Activated T-helper 1 cell treated with anti-CD3 and anti-CD28 coated beads, Interleukin-12 subunit alpha, Interleukin-12 subunit beta, Interleukin-2, Interleukin-4 antibody, amounts not matched to agents 30 ng/mL and 10 ng/mL and 1 ng/mL, durations not matched to agents 14 hours and 24 hours and 36 hours (primary cell): ENCODE results near the gene ARHGEF26. TPM values are rescaled to one million over a fixed set of nuclear protein-coding genes. Genes with fewer than 3 reads are reported as not detected.

Source experiments
- DNase-seq: peaks from one replicate; pipeline ENCODE4 v3.0.0; 2021; ENCODE audit warnings: low spot score
- H3K27ac Mint-ChIP-seq: one replicate; pipeline ENCODE4 v1.8.0; 2021; ENCODE audit warnings: mild to moderate bottlenecking, mixed read lengths
- H3K27me3 Mint-ChIP-seq: one replicate; pipeline ENCODE4 v1.8.0; 2022; ENCODE audit warnings: mild to moderate bottlenecking, moderate library complexity, mixed read lengths; ENCODE audit not compliant: insufficient read depth
- H3K36me3 Mint-ChIP-seq: one replicate; pipeline ENCODE4 v1.8.0; 2021; ENCODE audit warnings: low read depth, mixed read lengths
- H3K4me1 Mint-ChIP-seq: one replicate; pipeline ENCODE4 v1.8.0; 2021; ENCODE audit warnings: low read depth, mixed read lengths
- H3K4me3 Mint-ChIP-seq: one replicate; pipeline ENCODE4 v1.8.0; 2021; ENCODE audit warnings: mild to moderate bottlenecking, moderate library complexity, mixed read lengths
- H3K9me3 Mint-ChIP-seq: one replicate; pipeline ENCODE4 v1.8.0; 2021; ENCODE audit warnings: mixed read lengths
- intact Hi-C: fragments of 100-400 bp; cut with micrococcal nuclease; formaldehyde crosslinking; loops from one replicate; pipeline ENCODE4 v1.15.1; 2024
- total RNA-seq: library from RNA; stranded (reverse); gene quantifications from 2 replicates; pipeline ENCODE4 v1.2.3, GENCODE V29; 2022

Gene ARHGEF26
- total RNA-seq, 1 donor from 2014 or later, result not detected

GRCh38 chr3:154254527-154254926 is 133.3 kb downstream of the ARHGEF26 start:
- Mint-ChIP-seq H3K27me3 (no peaks in the 10 kb centered on the region), H3K4me3 (no peak overlapping the region), H3K27ac (no peak overlapping the region), H3K4me1 (peaks cover 9% of the 10 kb centered on the region), H3K9me3 (no peaks in the 10 kb centered on the region), H3K36me3 (peaks cover 37% of the 10 kb centered on the region)
- no peak for DNase-seq
- intact Hi-C loops, result loop anchor here (5.0 kb wide), 1 partner anchor 1227 kb away; no protein-coding TSS in a partner anchor

- H3K4me3 Mint-ChIP-seq, result no peak overlapping the region
- H3K4me1 Mint-ChIP-seq, result no peaks in the 10 kb centered on the region
- intact Hi-C loops, result no loop called here
- H3K27me3 Mint-ChIP-seq, result no peaks in the 10 kb centered on the region
- peaks cover 39% of the 10 kb centered on the region for H3K36me3 Mint-ChIP-seq
- peaks cover 1% of the 10 kb centered on the region for H3K9me3 Mint-ChIP-seq
- H3K27ac Mint-ChIP-seq, result no peak overlapping the region
- no peak for DNase-seq
These were observed 152.2 kb downstream of the ARHGEF26 start for GRCh38 chr3:154273381-154273780.

GRCh38 chr3:154274348-154274747 is 153.2 kb downstream of the ARHGEF26 start:
- Mint-ChIP-seq H3K36me3 (peaks cover 36% of the 10 kb centered on the region), H3K9me3 (no peaks in the 10 kb centered on the region), H3K4me3 (no peak overlapping the region), H3K27ac (no peak overlapping the region), H3K27me3 (no peaks in the 10 kb centered on the region), H3K4me1 (no peaks in the 10 kb centered on the region)
- intact Hi-C loops, result no loop called here
- DNase-seq, result no peak

- Mint-ChIP-seq H3K36me3 (peaks cover 36% of the 10 kb centered on the region), H3K4me3 (no peak overlapping the region), H3K9me3 (no peaks in the 10 kb centered on the region), H3K27ac (no peak overlapping the region), H3K27me3 (no peaks in the 10 kb centered on the region), H3K4me1 (no peaks in the 10 kb centered on the region)
- no peak for DNase-seq
- intact Hi-C loops, result no loop called here
These were observed 154.1 kb downstream of the ARHGEF26 start for GRCh38 chr3:154275292-154275691.

GRCh38 chr3:154275965-154276364 is 154.8 kb downstream of the ARHGEF26 start:
- H3K9me3 Mint-ChIP-seq, result no peaks in the 10 kb centered on the region
- H3K27ac Mint-ChIP-seq, result no peak overlapping the region
- peaks cover 41% of the 10 kb centered on the region for H3K36me3 Mint-ChIP-seq
- no peak for DNase-seq
- H3K4me1 Mint-ChIP-seq, result no peaks in the 10 kb centered on the region
- intact Hi-C loops, result no loop called here
- H3K27me3 Mint-ChIP-seq, result no peaks in the 10 kb centered on the region
- no peak overlapping the region for H3K4me3 Mint-ChIP-seq

GRCh38 chr3:154280161-154280560 is 159.0 kb downstream of the ARHGEF26 start:
- no peaks in the 10 kb centered on the region for H3K4me1 Mint-ChIP-seq
- DNase-seq, result no peak
- intact Hi-C loops, result loop anchor here (5.0 kb wide), 1 partner anchor 37 kb away; no protein-coding TSS in a partner anchor
- no peak overlapping the region for H3K4me3 Mint-ChIP-seq
- no peaks in the 10 kb centered on the region for H3K9me3 Mint-ChIP-seq
- no peaks in the 10 kb centered on the region for H3K27me3 Mint-ChIP-seq
- no peak overlapping the region for H3K27ac Mint-ChIP-seq
- H3K36me3 Mint-ChIP-seq, result peaks cover 46% of the 10 kb centered on the region

- H3K27me3 Mint-ChIP-seq, result no peaks in the 10 kb centered on the region
- intact Hi-C loops, result no loop called here
- H3K9me3 Mint-ChIP-seq, result no peaks in the 10 kb centered on the region
- no peak for DNase-seq
- H3K36me3 Mint-ChIP-seq, result peaks cover 48% of the 10 kb centered on the region
- no peak overlapping the region for H3K4me3 Mint-ChIP-seq
- H3K4me1 Mint-ChIP-seq, result no peaks in the 10 kb centered on the region
- no peak overlapping the region for H3K27ac Mint-ChIP-seq
These were observed 164.0 kb downstream of the ARHGEF26 start for GRCh38 chr3:154285221-154285620.

GRCh38 chr3:154290187-154290586 is 169.0 kb downstream of the ARHGEF26 start:
- Mint-ChIP-seq H3K4me3 (no peak overlapping the region), H3K27ac (no peak overlapping the region), H3K27me3 (no peaks in the 10 kb centered on the region), H3K36me3 (peaks cover 37% of the 10 kb centered on the region), H3K9me3 (no peaks in the 10 kb centered on the region), H3K4me1 (no peaks in the 10 kb centered on the region)
- intact Hi-C loops, result no loop called here
- no peak for DNase-seq

- H3K27ac Mint-ChIP-seq, result no peak overlapping the region
- no peak overlapping the region for H3K4me3 Mint-ChIP-seq
- H3K4me1 Mint-ChIP-seq, result no peaks in the 10 kb centered on the region
- H3K9me3 Mint-ChIP-seq, result no peaks in the 10 kb centered on the region
- peaks cover 36% of the 10 kb centered on the region for H3K36me3 Mint-ChIP-seq
- H3K27me3 Mint-ChIP-seq, result no peaks in the 10 kb centered on the region
- intact Hi-C loops, result no loop called here
- no peak for DNase-seq
These were observed 172.8 kb downstream of the ARHGEF26 start for GRCh38 chr3:154294016-154294415.

- intact Hi-C loops, result loop anchor here (2.0 kb wide), 1 partner anchor 15 kb away; no protein-coding TSS in a partner anchor
- H3K36me3 Mint-ChIP-seq, result peaks cover 40% of the 10 kb centered on the region
- no peak for DNase-seq
- H3K4me3 Mint-ChIP-seq, result no peak overlapping the region
- no peak overlapping the region for H3K27ac Mint-ChIP-seq
- H3K4me1 Mint-ChIP-seq, result peaks cover 2% of the 10 kb centered on the region
- H3K9me3 Mint-ChIP-seq, result no peaks in the 10 kb centered on the region
- no peaks in the 10 kb centered on the region for H3K27me3 Mint-ChIP-seq
These were observed 180.4 kb downstream of the ARHGEF26 start for GRCh38 chr3:154301561-154301960.

GRCh38 chr3:154304116-154304786 is 183.1 kb downstream of the ARHGEF26 start:
- H3K4me1 Mint-ChIP-seq, result peaks cover 16% of the 10 kb centered on the region
- peaks cover 45% of the 10 kb centered on the region for H3K36me3 Mint-ChIP-seq
- H3K27ac Mint-ChIP-seq, result no peak overlapping the region
- intact Hi-C loops, result no loop called here
- no peak for DNase-seq
- H3K4me3 Mint-ChIP-seq, result no peak overlapping the region
- H3K9me3 Mint-ChIP-seq, result no peaks in the 10 kb centered on the region
- H3K27me3 Mint-ChIP-seq, result no peaks in the 10 kb centered on the region

GRCh38 chr3:154304936-154305335 is 183.7 kb downstream of the ARHGEF26 start:
- no peak for DNase-seq
- Mint-ChIP-seq H3K9me3 (no peaks in the 10 kb centered on the region), H3K36me3 (peaks cover 45% of the 10 kb centered on the region), H3K4me3 (no peak overlapping the region), H3K4me1 (peaks cover 16% of the 10 kb centered on the region), H3K27me3 (no peaks in the 10 kb centered on the region), H3K27ac (no peak overlapping the region)
- intact Hi-C loops, result no loop called here

- no peak overlapping the region for H3K4me3 Mint-ChIP-seq
- peaks cover 16% of the 10 kb centered on the region for H3K4me1 Mint-ChIP-seq
- DNase-seq, result no peak
- peaks cover 35% of the 10 kb centered on the region for H3K36me3 Mint-ChIP-seq
- no peaks in the 10 kb centered on the region for H3K27me3 Mint-ChIP-seq
- intact Hi-C loops, result no loop called here
- H3K27ac Mint-ChIP-seq, result peak overlapping the region; percentile 10
- no peaks in the 10 kb centered on the region for H3K9me3 Mint-ChIP-seq
These were observed 186.2 kb downstream of the ARHGEF26 start for GRCh38 chr3:154307363-154307762.
